IMR-90 (cell line): Measurements from ENCODE around the gene SNX30. TPM values are rescaled to one million over a fixed set of nuclear protein-coding genes. Genes with fewer than 3 reads are reported as not detected.

Experiments
- ATAC-seq: fragments of 200-7000 bp; cut with Tn5 transposase; 2 replicates; pipeline ENCODE4 v1.9.1; 2020; ENCODE audit warnings: low read depth, mild to moderate bottlenecking, moderate library complexity
- BruUV-seq: library from RNA; stranded (reverse); fragments of 400-500 nt; replicated peaks from 2 replicates; lab custom pipeline; 2021; lab: Mats Ljungman, UMichigan
- CTCF ChIA-PET: fragments of 300-600 bp; formaldehyde crosslinking; extraction: SDS; loops from one replicate; lab custom pipeline; 2021; ENCODE audit warnings: antibody characterized with exemption; lab: Yijun Ruan, JAX
- POLR2A ChIA-PET: fragments of 300-600 bp; sonication (Branson Sonifier 250); formaldehyde crosslinking; loops from one replicate; lab custom pipeline; 2022; ENCODE audit warnings: antibody characterized with exemption; ENCODE audit not compliant: unreplicated experiment; lab: Charles Lee
- DNase-seq: peaks from one replicate; pipeline ENCODE4 v3.0.0; 2013
- H2AFZ ChIP-seq: replicated peaks from 2 replicates; pipeline ENCODE3; 2013; ENCODE audit warnings: low read length, mild to moderate bottlenecking; ENCODE audit not compliant: poor library complexity
- H2AK5ac ChIP-seq: 2 replicates; pipeline ENCODE4 v1.6.1; 2013; ENCODE audit warnings: low read depth, low read length, inconsistent platforms
- H2AK9ac ChIP-seq: replicated peaks from 2 replicates; pipeline ENCODE3; 2013; ENCODE audit warnings: mild to moderate bottlenecking, low read depth, low read length, moderate library complexity; ENCODE audit not compliant: poor library complexity
- H2BK120ac ChIP-seq: 2 replicates; pipeline ENCODE4 v1.6.1; 2013; ENCODE audit warnings: low read depth, low read length, inconsistent platforms
- H2BK15ac ChIP-seq: 3 replicates; pipeline ENCODE4 v1.6.1; 2013; ENCODE audit warnings: low read depth, low read length, inconsistent platforms
- H2BK20ac ChIP-seq: 2 replicates; pipeline ENCODE4 v1.6.1; 2013; ENCODE audit warnings: low read depth, mild to moderate bottlenecking, inconsistent platforms, low read length, moderate library complexity
- H2BK5ac ChIP-seq: 2 replicates; pipeline ENCODE4 v1.6.1; 2013; ENCODE audit warnings: mild to moderate bottlenecking, low read depth, low read length, inconsistent platforms; ENCODE audit not compliant: poor library complexity, severe bottlenecking
- H3K14ac ChIP-seq: replicated peaks from 2 replicates; pipeline ENCODE4 v1.6.1; 2013; ENCODE audit warnings: low read depth, low read length, inconsistent platforms
- H3K18ac ChIP-seq: 2 replicates; pipeline ENCODE4 v1.6.1; 2013; ENCODE audit warnings: low read depth, low read length, control low read depth
- H3K23ac ChIP-seq: 2 replicates; pipeline ENCODE4 v1.6.1; 2013; ENCODE audit warnings: low read depth, low read length, inconsistent platforms
- H3K27ac ChIP-seq: 2 replicates; pipeline ENCODE4 v1.5.1; 2013; ENCODE audit warnings: mild to moderate bottlenecking, control low read depth, low read length; ENCODE audit not compliant: insufficient read depth
- H3K27me3 ChIP-seq: 2 replicates; pipeline ENCODE4 v1.6.1; 2013; ENCODE audit warnings: low read length; ENCODE audit not compliant: control insufficient read depth, insufficient read depth
- H3K36me3 ChIP-seq: 2 replicates; pipeline ENCODE4 v1.6.1; 2013; ENCODE audit warnings: low read length, mixed read lengths; ENCODE audit not compliant: control insufficient read depth, insufficient read depth
- H3K4ac ChIP-seq: 2 replicates; pipeline ENCODE4 v1.6.1; 2013; ENCODE audit warnings: low read depth, low read length, inconsistent platforms
- H3K4me1 ChIP-seq: 2 replicates; pipeline ENCODE4 v1.6.1; 2013; ENCODE audit warnings: low read length, mixed read lengths; ENCODE audit not compliant: control insufficient read depth, insufficient read depth
- H3K4me2 ChIP-seq: 2 replicates; pipeline ENCODE4 v1.6.1; 2013; ENCODE audit warnings: low read depth, mild to moderate bottlenecking, control low read depth, low read length, moderate library complexity
- H3K4me3 ChIP-seq: 2 replicates; pipeline ENCODE4 v1.5.1; 2013; ENCODE audit warnings: low read depth, mild to moderate bottlenecking, control low read depth, low read length, moderate library complexity; ENCODE audit not compliant: insufficient read depth
- H3K56ac ChIP-seq: 2 replicates; pipeline ENCODE4 v1.6.1; 2013; ENCODE audit warnings: low read length, inconsistent platforms; ENCODE audit not compliant: insufficient read depth; ENCODE audit errors: extremely low read depth
- H3K79me1 ChIP-seq, 2 experiments: 2 replicates each; pipeline ENCODE4 v1.6.1; 2013; ENCODE audit warnings: low read length in 2 of 2, inconsistent platforms in 1 of 2, low read depth in 1 of 2
- H3K9ac ChIP-seq: 2 replicates; pipeline ENCODE4 v1.6.1; 2013; ENCODE audit warnings: low read depth, low read length, control low read depth
- H3K9me1 ChIP-seq: 2 replicates; pipeline ENCODE4 v1.6.1; 2013; ENCODE audit warnings: low read length, inconsistent platforms; ENCODE audit not compliant: insufficient read depth
- H3K9me3 ChIP-seq: 2 replicates; pipeline ENCODE4 v1.6.1; 2013; ENCODE audit warnings: low read length; ENCODE audit not compliant: control insufficient read depth, insufficient read depth
- H4K20me1 ChIP-seq: 2 replicates; pipeline ENCODE4 v1.6.1; 2013; ENCODE audit warnings: low read length, inconsistent platforms; ENCODE audit not compliant: insufficient read depth
- H4K5ac ChIP-seq: 2 replicates; pipeline ENCODE4 v1.6.1; 2013; ENCODE audit warnings: mild to moderate bottlenecking, low read depth, low read length, control low read depth
- H4K8ac ChIP-seq, 2 experiments: 2 replicates each; pipeline ENCODE4 v1.6.1; 2013; ENCODE audit warnings: low read depth in 2 of 2, low read length in 2 of 2, control low read depth in 1 of 2, inconsistent platforms in 1 of 2
- H4K91ac ChIP-seq: 2 replicates; pipeline ENCODE4 v1.6.1; 2013; ENCODE audit warnings: low read depth, low read length, inconsistent platforms; ENCODE audit not compliant: insufficient read depth
- BHLHE40 ChIP-seq: fragments of 150-350 bp; IDR thresholded peaks from 2 replicates; pipeline ENCODE4 v1.6.1; 2016; ENCODE audit warnings: mild to moderate bottlenecking, low read depth, low read length
- CEBPB ChIP-seq: IDR thresholded peaks from 2 replicates; pipeline ENCODE4 v1.6.1; 2012; ENCODE audit warnings: low read depth, low read length, improper control_type of control experiment
- FOS ChIP-seq: fragments of 150-350 bp; IDR thresholded peaks from 2 replicates; pipeline ENCODE4 v1.6.1; 2016; ENCODE audit warnings: low read depth, low read length
- MAFK ChIP-seq: IDR thresholded peaks from 2 replicates; pipeline ENCODE4 v1.6.1; 2012; ENCODE audit warnings: low read depth, low read length, improper control_type of control experiment
- MAZ ChIP-seq: IDR thresholded peaks from 2 replicates; pipeline ENCODE4 v1.6.1; 2012; ENCODE audit warnings: low read depth, mild to moderate bottlenecking, low read length, improper control_type of control experiment, moderate library complexity, borderline replicate concordance
- POLR2A ChIP-seq: IDR thresholded peaks from 2 replicates; pipeline ENCODE4 v1.6.1; 2012; ENCODE audit warnings: mild to moderate bottlenecking, low read depth, low read length
- RAD21 ChIP-seq: IDR thresholded peaks from 2 replicates; pipeline ENCODE4 v1.6.1; 2012; ENCODE audit warnings: low read length, improper control_type of control experiment
- RCOR1 ChIP-seq: IDR thresholded peaks from 2 replicates; pipeline ENCODE4 v1.6.1; 2012; ENCODE audit warnings: mild to moderate bottlenecking, low read length, improper control_type of control experiment; ENCODE audit not compliant: insufficient replicate concordance
- USF2 ChIP-seq: fragments of 150-350 bp; IDR thresholded peaks from 2 replicates; pipeline ENCODE4 v1.6.1; 2017; ENCODE audit warnings: mild to moderate bottlenecking, antibody characterized with exemption, low read length, low read depth
- WGBS, 2 experiments: methylation state at CpG; one replicate each; pipeline versions ENCODE4 v1.1.5 to v1.1.7; 2013; ENCODE audit warnings: missing lambda C conversion rate in 2 of 2; ENCODE audit not compliant: insufficient read length in 1 of 2; ENCODE audit errors: extremely low coverage in 2 of 2; 5-methylcytosine and 5-hydroxymethylcytosine counted together
- dilution Hi-C: fragments of 300-500 bp; cut with HindIII; formaldehyde crosslinking; loops from one replicate; pipeline ENCODE4 v1.14.3; 2018; ENCODE audit warnings: low sequenced_read_pairs; ENCODE audit not compliant: unreplicated experiment
- in situ Hi-C: fragments of 300-500 bp; cut with MboI; formaldehyde crosslinking; loops from 3 replicates; pipeline ENCODE4 v1.14.3; 2019; ENCODE audit warnings: low sequenced_read_pairs, inconsistent platforms, mixed read lengths
- intact Hi-C: fragments of 100-400 bp; cut with micrococcal nuclease; formaldehyde crosslinking; loops from 2 replicates; pipeline ENCODE4 v1.10.0; 2022
- polyA plus RNA-seq, 3 experiments: library from polyadenylated mRNA; depleted of rRNA; stranded (reverse); fragments of >200 nt; gene quantifications; 2 replicates each; pipeline ENCODE4 v1.2.3, GENCODE V29; 2012; ENCODE audit warnings: low replicate concordance in 1 of 3
- total RNA-seq: library from RNA; depleted of rRNA; stranded (reverse); fragments of >200 nt; gene quantifications from 2 replicates; pipeline ENCODE4 v1.2.3, GENCODE V29; 2012

Gene SNX30
- total and polyA plus RNA-seq, 2 of the 4 experiments (the other 2 are of a cell fraction): 8.0 to 18.8 TPM

- TF ChIP-seq USF2 (no peak), RAD21 (no peak)
Measured at GRCh38 chr9:112752334-112753125, 2.0 kb downstream of the SNX30 start (continued).

GRCh38 chr9:112753725-112754124 lies 3.2 kb downstream of the SNX30 start:
- H3K9ac ChIP-seq: no peak overlapping the region
- dilution Hi-C loops: no loop called here
- POLR2A ChIA-PET: no interaction called here
- H3K27me3 ChIP-seq: no peaks in the 10 kb centered on the region
- TF ChIP-seq MAFK (peak; percentile 55), USF2 (no peak), POLR2A (no peak), RCOR1 (no peak), CEBPB (peak; percentile 32), FOS (peak; percentile 82), MAZ (no peak), BHLHE40 (0 out of 2 replicates have a peak, but pooled peaks have one; percentile 22)
- CTCF ChIA-PET: interaction anchor here (0.5 to 1.8 kb wide), 2 partner anchors 11 to 16 kb away, joined by 5 to 7 read pairs; no protein-coding TSS in a partner anchor
- ATAC-seq: peak; percentile 33
- no peaks in the 10 kb centered on the region for H3K9me3 ChIP-seq
- peak overlapping the region; percentile 67 for H2AK5ac ChIP-seq
- in situ Hi-C loops: no loop called here
- H3K18ac ChIP-seq: peak overlapping the region; percentile 75
- intact Hi-C loops: loop anchor here (5.0 kb wide), 4 partner anchors 36 to 149 kb away; partner anchors contain the start of gene INIP
- H2BK15ac ChIP-seq: peak overlapping the region; percentile 70; the same call in 2 of the 3 replicates
- H3K79me1 ChIP-seq: peaks cover 18 to 73% of the 10 kb centered on the region in 2 experiments
- peak overlapping the region; percentile 66 for H3K4ac ChIP-seq
- H3K23ac ChIP-seq: peak overlapping the region; percentile 4
- peak overlapping the region; percentile 72 for H3K27ac ChIP-seq
- no peak overlapping the region for H2AK9ac ChIP-seq
- peak overlapping the region; percentile 94 for H2BK5ac ChIP-seq
- H4K5ac ChIP-seq: peak overlapping the region; percentile 56
- peak; percentile 94 for DNase-seq
- peaks cover 24% of the 10 kb centered on the region for H3K4me1 ChIP-seq
- H4K20me1 ChIP-seq: peaks cover 22% of the 10 kb centered on the region; the same call in 1 of the 2 replicates
- peak overlapping the region; percentile 31 to 89; a peak in 3 of 4 replicates for H4K8ac ChIP-seq
- H2AFZ ChIP-seq: no peak overlapping the region
- no TSS peak for BruUV-seq
- peak overlapping the region; percentile 85 for H2BK20ac ChIP-seq
- H3K9me1 ChIP-seq: peaks cover 27% of the 10 kb centered on the region
- no peak overlapping the region for H3K56ac ChIP-seq
- peak overlapping the region; percentile 71 for H4K91ac ChIP-seq
- peak overlapping the region; percentile 38; the same call in 1 of the 2 replicates for H3K4me2 ChIP-seq
- H3K36me3 ChIP-seq: no peaks in the 10 kb centered on the region
- H3K14ac ChIP-seq: peak overlapping the region; percentile 73
- H3K4me3 ChIP-seq: no peak overlapping the region
- H2BK120ac ChIP-seq: peak overlapping the region; percentile 92
- WGBS, 2 experiments: no CpG with 5 or more reads among the region's 2 CpGs
